GM12875 (cell line): Measurements from ENCODE around the gene AMBP.
"Not testable (repeated sequence)": the region's sequence is repeated elsewhere in the genome, so short reads cannot be mapped to it uniquely, and the experiment has no call there.

Source experiments
- H3K4me3 ChIP-seq: one replicate; pipeline ENCODE4 v1.5.1; 2011; ENCODE audit warnings: low read depth, low read length, control low read depth
- CTCF ChIP-seq: IDR thresholded peaks from 2 replicates; pipeline ENCODE4 v1.5.1; 2011; ENCODE audit warnings: low read depth, mild to moderate bottlenecking, control low read depth, inconsistent platforms, low read length, moderate library complexity, borderline replicate concordance; ENCODE audit not compliant: insufficient read depth

Gene AMBP

GRCh38 chr9:114048533-114049415, 29.3 kb downstream of the AMBP start:
- no peak for TF ChIP-seq CTCF
- no peak overlapping the region for H3K4me3 ChIP-seq

- peak; percentile 42 for TF ChIP-seq CTCF
- no peak overlapping the region for H3K4me3 ChIP-seq
Observed at GRCh38 chr9:114047717-114048116, 30.4 kb downstream of the AMBP start.

GRCh38 chr9:114046875-114047274, 31.2 kb downstream of the AMBP start:
- H3K4me3 ChIP-seq = no peak overlapping the region
- TF ChIP-seq CTCF = no peak

GRCh38 chr9:114046237-114046755, 31.8 kb downstream of the AMBP start:
- H3K4me3 ChIP-seq = no peak overlapping the region
- TF ChIP-seq CTCF = no peak

GRCh38 chr9:114043660-114044059, 34.4 kb downstream of the AMBP start:
- H3K4me3 ChIP-seq = not testable (repeated sequence)

- H3K4me3 ChIP-seq = no peak overlapping the region
- TF ChIP-seq CTCF = no peak
Observed at GRCh38 chr9:114039484-114039883, 38.6 kb downstream of the AMBP start.

- H3K4me3 ChIP-seq = no peak overlapping the region
- no peak for TF ChIP-seq CTCF
Observed at GRCh38 chr9:114038724-114039313, 39.3 kb downstream of the AMBP start.
